WTC11 (cell line): ENCODE measurements around the gene OLFM2. TPM values are rescaled to one million over a fixed set of nuclear protein-coding genes. Genes with fewer than 3 reads are reported as not detected.

Experiments
- ATAC-seq: fragments of 200-7000 bp; cut with Tn5 transposase; 2 replicates; pipeline ENCODE4 v1.10.0; 2021; ENCODE audit warnings: mild to moderate bottlenecking, moderate library complexity
- CTCF ChIA-PET: fragments of 300-600 bp; sonication (Branson Sonifier 250); formaldehyde crosslinking; loops from one replicate; lab custom pipeline; 2021; ENCODE audit warnings: antibody characterized with exemption; lab: Charles Lee
- POLR2A ChIA-PET: fragments of 350-600 bp; sonication (Branson Sonifier 250); formaldehyde crosslinking; loops from one replicate; lab custom pipeline; 2021; ENCODE audit warnings: antibody characterized with exemption; lab: Charles Lee
- DNase-seq: peaks from one replicate; pipeline ENCODE4 v3.0.0; 2021; ENCODE audit warnings: low spot score
- H3K27ac Mint-ChIP-seq: 2 replicates; pipeline ENCODE4 v1.8.0; 2021; ENCODE audit warnings: mixed read lengths
- H3K27me3 Mint-ChIP-seq: 2 replicates; pipeline ENCODE4 v1.8.0; 2021; ENCODE audit warnings: low read depth, mild to moderate bottlenecking, moderate library complexity, mixed read lengths
- H3K36me3 Mint-ChIP-seq: 2 replicates; pipeline ENCODE4 v1.8.0; 2021; ENCODE audit warnings: mixed read lengths
- H3K4me1 Mint-ChIP-seq: 2 replicates; pipeline ENCODE4 v1.8.0; 2022; ENCODE audit warnings: mixed read lengths
- H3K4me3 Mint-ChIP-seq: 2 replicates; pipeline ENCODE4 v1.8.0; 2021; ENCODE audit warnings: mild to moderate bottlenecking, moderate library complexity, mixed read lengths
- H3K9me3 Mint-ChIP-seq: 2 replicates; pipeline ENCODE4 v1.8.0; 2021; ENCODE audit warnings: mixed read lengths
- ATF1 ChIP-seq: sonication (generic); formaldehyde crosslinking; IDR thresholded peaks from 2 replicates; pipeline ENCODE4 v1.8.1; 2023; ENCODE audit warnings: mild to moderate bottlenecking, moderate library complexity, missing genetic modification reagents
- ESRRA ChIP-seq: sonication (generic); formaldehyde crosslinking; IDR thresholded peaks from 2 replicates; pipeline ENCODE4 v1.8.1; 2022; ENCODE audit warnings: mild to moderate bottlenecking, missing genetic modification reagents, borderline replicate concordance
- FOXP1 ChIP-seq: sonication (generic); formaldehyde crosslinking; IDR thresholded peaks from 2 replicates; pipeline ENCODE4 v1.8.0; 2022; ENCODE audit warnings: missing genetic modification reagents, mild to moderate bottlenecking, moderate library complexity, borderline replicate concordance
- RELA ChIP-seq: sonication (generic); formaldehyde crosslinking; IDR thresholded peaks from 2 replicates; pipeline ENCODE4 v1.8.1; 2022; ENCODE audit warnings: missing genetic modification reagents, mild to moderate bottlenecking, borderline replicate concordance
- SMAD3 ChIP-seq: sonication (generic); formaldehyde crosslinking; IDR thresholded peaks from 2 replicates; pipeline ENCODE4 v1.8.0; 2022; ENCODE audit warnings: missing genetic modification reagents, mild to moderate bottlenecking, borderline replicate concordance
- SOX15 ChIP-seq: fragments of 250-450 bp; sonication (Bioruptor Pico); IDR thresholded peaks from 2 replicates; pipeline ENCODE4 v1.9.0; 2021; ENCODE audit warnings: mild to moderate bottlenecking
- total RNA-seq: library from RNA; stranded (reverse); gene quantifications from 3 replicates; pipeline ENCODE4 v1.2.3, GENCODE V29; 2021
- TF ChIP-seq, protein P1 (sequence below): fragments of 250-450 bp; sonication (Bioruptor Pico); IDR thresholded peaks from 2 replicates; pipeline ENCODE4 v1.9.0; 2021; ENCODE audit warnings: mild to moderate bottlenecking
- TF ChIP-seq, protein P2 (sequence below): fragments of 250-450 bp; sonication (Bioruptor Pico); conservative IDR thresholded peaks from 2 replicates; pipeline ENCODE4 v1.9.0; 2021; ENCODE audit warnings: mild to moderate bottlenecking
- TF ChIP-seq, protein P3 (sequence below): sonication (generic); formaldehyde crosslinking; IDR thresholded peaks from 2 replicates; pipeline ENCODE4 v1.8.1; 2023; ENCODE audit warnings: mild to moderate bottlenecking, missing genetic modification reagents, moderate library complexity
- TF ChIP-seq, protein P4 (sequence below): sonication (generic); formaldehyde crosslinking; IDR thresholded peaks from 2 replicates; pipeline ENCODE4 v1.8.0; 2022; ENCODE audit warnings: mild to moderate bottlenecking, missing genetic modification reagents
- TF ChIP-seq, protein P5 (sequence below): sonication (generic); formaldehyde crosslinking; IDR thresholded peaks from 2 replicates; pipeline ENCODE4 v1.8.0; 2022; ENCODE audit warnings: missing genetic modification reagents

The OLFM2 gene
- total RNA-seq, 1 experiment from 2014 or later: 66.0 TPM

DNA sequence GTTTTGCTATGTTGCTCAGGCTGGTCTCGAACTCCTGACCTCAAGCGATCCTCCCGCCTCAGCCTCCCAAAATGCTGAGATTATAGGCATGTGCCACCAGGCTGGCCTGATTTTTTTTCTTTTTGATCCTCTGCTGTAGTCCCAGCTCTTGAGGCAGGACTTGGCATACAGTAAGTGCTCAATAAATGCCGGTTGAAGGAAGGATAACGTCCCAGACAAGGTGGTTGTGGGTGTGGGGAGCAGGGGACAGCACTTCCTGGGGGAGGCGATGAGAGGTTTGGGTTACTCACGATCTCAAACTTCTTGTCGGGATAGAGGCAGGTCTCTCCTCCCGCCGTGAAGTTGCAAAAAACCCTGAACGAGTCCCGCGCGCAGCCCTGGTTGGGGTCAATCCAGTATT is 29.7 kb upstream of the OLFM2 start:
- Mint-ChIP-seq H3K4me1 (peaks cover 12% of the 10 kb centered on the region), H3K9me3 (no peaks in the 10 kb centered on the region), H3K27me3 (peaks cover 46% of the 10 kb centered on the region), H3K4me3 (peak overlapping the region; percentile 66), H3K27ac (no peak overlapping the region), H3K36me3 (no peaks in the 10 kb centered on the region)
- ChIA-PET POLR2A (interaction anchor here (0.6 to 1.0 kb wide), 3 partner anchors 20 to 542 kb away, joined by 3 to 4 read pairs (median 3); no protein-coding TSS in a partner anchor), CTCF (interaction anchor here (0.7 to 3.7 kb wide), 11 partner anchors 11 to 147 kb away, joined by 3 to 27 read pairs (median 4); partner anchors contain the start of genes COL5A3 and OLFM2)
- DNase-seq: no peak
- ATAC-seq: peak; percentile 8; the same call in 1 of the 2 replicates
- TF ChIP-seq, protein P1, sequence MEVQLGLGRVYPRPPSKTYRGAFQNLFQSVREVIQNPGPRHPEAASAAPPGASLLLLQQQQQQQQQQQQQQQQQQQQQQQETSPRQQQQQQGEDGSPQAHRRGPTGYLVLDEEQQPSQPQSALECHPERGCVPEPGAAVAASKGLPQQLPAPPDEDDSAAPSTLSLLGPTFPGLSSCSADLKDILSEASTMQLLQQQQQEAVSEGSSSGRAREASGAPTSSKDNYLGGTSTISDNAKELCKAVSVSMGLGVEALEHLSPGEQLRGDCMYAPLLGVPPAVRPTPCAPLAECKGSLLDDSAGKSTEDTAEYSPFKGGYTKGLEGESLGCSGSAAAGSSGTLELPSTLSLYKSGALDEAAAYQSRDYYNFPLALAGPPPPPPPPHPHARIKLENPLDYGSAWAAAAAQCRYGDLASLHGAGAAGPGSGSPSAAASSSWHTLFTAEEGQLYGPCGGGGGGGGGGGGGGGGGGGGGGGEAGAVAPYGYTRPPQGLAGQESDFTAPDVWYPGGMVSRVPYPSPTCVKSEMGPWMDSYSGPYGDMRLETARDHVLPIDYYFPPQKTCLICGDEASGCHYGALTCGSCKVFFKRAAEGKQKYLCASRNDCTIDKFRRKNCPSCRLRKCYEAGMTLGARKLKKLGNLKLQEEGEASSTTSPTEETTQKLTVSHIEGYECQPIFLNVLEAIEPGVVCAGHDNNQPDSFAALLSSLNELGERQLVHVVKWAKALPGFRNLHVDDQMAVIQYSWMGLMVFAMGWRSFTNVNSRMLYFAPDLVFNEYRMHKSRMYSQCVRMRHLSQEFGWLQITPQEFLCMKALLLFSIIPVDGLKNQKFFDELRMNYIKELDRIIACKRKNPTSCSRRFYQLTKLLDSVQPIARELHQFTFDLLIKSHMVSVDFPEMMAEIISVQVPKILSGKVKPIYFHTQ (CRISPR knock-in tag): no peak
- TF ChIP-seq SMAD3 (CRISPR knock-in tag) (no peak), RELA (CRISPR knock-in tag) (no peak)

DNA sequence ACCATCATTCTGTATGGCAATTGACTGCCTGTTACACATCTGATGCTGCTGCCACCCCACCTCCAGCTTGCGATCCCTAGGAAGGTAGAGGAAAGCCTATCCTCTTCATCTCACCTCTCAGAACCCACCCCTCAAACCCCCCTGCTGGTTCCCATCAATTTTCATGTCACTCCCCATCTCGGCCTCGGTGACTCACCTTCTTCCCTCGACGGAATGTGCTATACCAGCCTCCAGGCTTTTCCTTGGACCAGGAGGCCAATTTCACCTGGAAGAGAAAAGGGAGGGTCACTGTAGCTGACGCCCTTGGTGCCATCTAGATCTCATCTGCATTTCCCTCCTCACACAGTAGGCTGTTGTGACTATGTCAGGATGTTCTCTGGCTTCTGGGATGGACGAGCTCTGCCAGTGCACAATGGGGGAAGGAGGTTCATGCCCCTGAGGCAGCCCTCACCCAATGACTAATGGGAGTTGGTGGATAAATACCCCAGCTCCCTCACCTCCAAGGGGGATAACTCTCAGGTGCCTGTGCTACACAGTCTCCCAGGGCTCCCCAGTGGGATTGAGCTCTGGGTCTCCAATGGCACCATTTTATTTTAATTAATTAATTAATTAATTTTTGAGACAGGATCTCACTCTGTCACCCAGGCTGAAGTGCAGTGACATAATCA is 26.4 kb upstream of the OLFM2 start:
- POLR2A ChIA-PET: interaction anchor here (0.6 to 1.6 kb wide), 2 partner anchors 24 to 28 kb away, joined by 4 to 6 read pairs; no protein-coding TSS in a partner anchor

DNA sequence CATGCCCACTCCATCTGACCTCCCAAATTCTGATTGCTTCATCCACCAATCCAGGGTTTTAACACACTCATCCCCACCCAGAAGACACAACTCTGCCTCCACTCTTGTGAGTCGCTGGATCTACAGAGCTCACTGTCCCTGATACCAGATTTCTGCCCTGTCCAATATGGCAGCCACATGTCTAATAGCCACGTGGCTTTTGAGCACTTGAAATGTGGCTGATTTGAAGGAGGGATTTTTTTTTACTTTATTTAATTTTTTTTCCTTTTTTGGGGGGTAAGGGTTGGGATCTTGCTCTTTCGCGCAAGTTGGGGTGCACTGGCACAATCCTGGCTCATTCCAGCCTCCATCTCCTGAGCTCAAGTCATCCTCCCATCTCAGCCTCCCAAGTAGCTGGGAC is 24.8 kb upstream of the OLFM2 start:
- POLR2A ChIA-PET: interaction anchor here (0.9 kb wide), 1 partner anchor 14 kb away, joined by 3 read pairs; no protein-coding TSS in a partner anchor
- CTCF ChIA-PET: interaction anchor here (0.8 to 5.6 kb wide), 4 partner anchors 15 to 66 kb away, joined by 4 to 41 read pairs (median 4); no protein-coding TSS in a partner anchor
- H3K27me3 Mint-ChIP-seq: peaks cover 19% of the 10 kb centered on the region
- DNase-seq (no peak), ATAC-seq (no peak)
- peaks cover 12% of the 10 kb centered on the region for H3K4me1 Mint-ChIP-seq
- no peaks in the 10 kb centered on the region for H3K9me3 Mint-ChIP-seq
- H3K27ac Mint-ChIP-seq: no peak overlapping the region
- no peaks in the 10 kb centered on the region for H3K36me3 Mint-ChIP-seq
- H3K4me3 Mint-ChIP-seq: no peak overlapping the region
- TF ChIP-seq FOXP1 (no peak), ATF1 (CRISPR knock-in tag) (no peak), SOX15 (no peak)
- TF ChIP-seq, protein P2, sequence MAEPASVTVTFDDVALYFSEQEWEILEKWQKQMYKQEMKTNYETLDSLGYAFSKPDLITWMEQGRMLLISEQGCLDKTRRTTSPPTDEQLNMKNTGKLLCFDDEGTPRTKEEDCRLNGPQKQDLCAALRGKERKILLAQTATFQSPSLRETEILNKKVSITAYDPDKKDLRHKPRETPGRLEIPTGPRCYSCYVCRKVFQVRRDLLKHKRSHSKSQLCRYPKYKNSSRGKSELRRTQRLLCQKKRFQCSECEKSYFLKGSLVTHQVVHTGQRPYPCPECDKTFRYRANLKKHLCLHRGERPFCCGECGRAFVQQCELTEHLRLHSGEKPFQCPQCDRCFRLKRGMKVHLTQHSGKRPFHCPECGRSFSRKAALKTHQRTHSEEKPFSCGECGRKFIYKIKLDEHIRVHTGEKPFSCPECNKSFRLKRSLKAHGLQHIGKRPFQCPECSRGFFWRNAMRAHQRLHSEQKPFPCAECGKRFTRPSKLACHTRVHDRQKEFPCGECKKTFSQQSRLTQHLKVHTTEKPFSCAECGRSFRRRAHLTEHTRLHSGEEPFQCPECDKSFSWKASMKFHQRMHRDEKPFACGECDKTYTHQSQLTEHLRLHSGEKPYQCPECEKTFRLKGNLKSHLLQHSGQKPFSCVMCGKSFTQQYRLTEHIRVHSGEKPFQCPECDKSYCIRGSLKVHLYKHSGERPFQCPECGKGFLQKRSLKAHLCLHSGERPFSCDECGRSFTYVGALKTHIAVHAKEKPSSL (CRISPR knock-in tag): no peak
- TF ChIP-seq, protein P3, sequence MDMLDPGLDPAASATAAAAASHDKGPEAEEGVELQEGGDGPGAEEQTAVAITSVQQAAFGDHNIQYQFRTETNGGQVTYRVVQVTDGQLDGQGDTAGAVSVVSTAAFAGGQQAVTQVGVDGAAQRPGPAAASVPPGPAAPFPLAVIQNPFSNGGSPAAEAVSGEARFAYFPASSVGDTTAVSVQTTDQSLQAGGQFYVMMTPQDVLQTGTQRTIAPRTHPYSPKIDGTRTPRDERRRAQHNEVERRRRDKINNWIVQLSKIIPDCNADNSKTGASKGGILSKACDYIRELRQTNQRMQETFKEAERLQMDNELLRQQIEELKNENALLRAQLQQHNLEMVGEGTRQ: no peak
- TF ChIP-seq, protein P4, sequence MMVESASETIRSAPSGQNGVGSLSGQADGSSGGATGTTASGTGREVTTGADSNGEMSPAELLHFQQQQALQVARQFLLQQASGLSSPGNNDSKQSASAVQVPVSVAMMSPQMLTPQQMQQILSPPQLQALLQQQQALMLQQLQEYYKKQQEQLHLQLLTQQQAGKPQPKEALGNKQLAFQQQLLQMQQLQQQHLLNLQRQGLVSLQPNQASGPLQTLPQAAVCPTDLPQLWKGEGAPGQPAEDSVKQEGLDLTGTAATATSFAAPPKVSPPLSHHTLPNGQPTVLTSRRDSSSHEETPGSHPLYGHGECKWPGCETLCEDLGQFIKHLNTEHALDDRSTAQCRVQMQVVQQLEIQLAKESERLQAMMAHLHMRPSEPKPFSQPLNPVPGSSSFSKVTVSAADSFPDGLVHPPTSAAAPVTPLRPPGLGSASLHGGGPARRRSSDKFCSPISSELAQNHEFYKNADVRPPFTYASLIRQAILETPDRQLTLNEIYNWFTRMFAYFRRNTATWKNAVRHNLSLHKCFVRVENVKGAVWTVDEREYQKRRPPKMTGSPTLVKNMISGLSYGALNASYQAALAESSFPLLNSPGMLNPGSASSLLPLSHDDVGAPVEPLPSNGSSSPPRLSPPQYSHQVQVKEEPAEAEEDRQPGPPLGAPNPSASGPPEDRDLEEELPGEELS: no peak
- TF ChIP-seq, protein P1 (CRISPR knock-in tag): no peak

More for the DNA sequence above, 26.4 kb upstream of the OLFM2 start:
- DNase-seq: no peak
- no peak overlapping the region for H3K4me3 Mint-ChIP-seq
- no peaks in the 10 kb centered on the region for H3K9me3 Mint-ChIP-seq
- no peak for ATAC-seq
- H3K27ac Mint-ChIP-seq: no peak overlapping the region
- peaks cover 18% of the 10 kb centered on the region for H3K4me1 Mint-ChIP-seq
- no peak for TF ChIP-seq ESRRA (CRISPR knock-in tag)
- TF ChIP-seq, protein P5, sequence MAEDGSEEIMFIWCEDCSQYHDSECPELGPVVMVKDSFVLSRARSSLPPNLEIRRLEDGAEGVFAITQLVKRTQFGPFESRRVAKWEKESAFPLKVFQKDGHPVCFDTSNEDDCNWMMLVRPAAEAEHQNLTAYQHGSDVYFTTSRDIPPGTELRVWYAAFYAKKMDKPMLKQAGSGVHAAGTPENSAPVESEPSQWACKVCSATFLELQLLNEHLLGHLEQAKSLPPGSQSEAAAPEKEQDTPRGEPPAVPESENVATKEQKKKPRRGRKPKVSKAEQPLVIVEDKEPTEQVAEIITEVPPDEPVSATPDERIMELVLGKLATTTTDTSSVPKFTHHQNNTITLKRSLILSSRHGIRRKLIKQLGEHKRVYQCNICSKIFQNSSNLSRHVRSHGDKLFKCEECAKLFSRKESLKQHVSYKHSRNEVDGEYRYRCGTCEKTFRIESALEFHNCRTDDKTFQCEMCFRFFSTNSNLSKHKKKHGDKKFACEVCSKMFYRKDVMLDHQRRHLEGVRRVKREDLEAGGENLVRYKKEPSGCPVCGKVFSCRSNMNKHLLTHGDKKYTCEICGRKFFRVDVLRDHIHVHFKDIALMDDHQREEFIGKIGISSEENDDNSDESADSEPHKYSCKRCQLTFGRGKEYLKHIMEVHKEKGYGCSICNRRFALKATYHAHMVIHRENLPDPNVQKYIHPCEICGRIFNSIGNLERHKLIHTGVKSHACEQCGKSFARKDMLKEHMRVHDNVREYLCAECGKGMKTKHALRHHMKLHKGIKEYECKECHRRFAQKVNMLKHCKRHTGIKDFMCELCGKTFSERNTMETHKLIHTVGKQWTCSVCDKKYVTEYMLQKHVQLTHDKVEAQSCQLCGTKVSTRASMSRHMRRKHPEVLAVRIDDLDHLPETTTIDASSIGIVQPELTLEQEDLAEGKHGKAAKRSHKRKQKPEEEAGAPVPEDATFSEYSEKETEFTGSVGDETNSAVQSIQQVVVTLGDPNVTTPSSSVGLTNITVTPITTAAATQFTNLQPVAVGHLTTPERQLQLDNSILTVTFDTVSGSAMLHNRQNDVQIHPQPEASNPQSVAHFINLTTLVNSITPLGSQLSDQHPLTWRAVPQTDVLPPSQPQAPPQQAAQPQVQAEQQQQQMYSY (CRISPR knock-in tag): peak; percentile 67
- peaks cover 34% of the 10 kb centered on the region for H3K27me3 Mint-ChIP-seq
- CTCF ChIA-PET: interaction anchor here (0.5 to 5.6 kb wide), 5 partner anchors 17 to 656 kb away, joined by 3 to 41 read pairs (median 6); no protein-coding TSS in a partner anchor
- no peaks in the 10 kb centered on the region for H3K36me3 Mint-ChIP-seq
